Left lung (tissue), 10 donors: ENCODE measurements around the gene KRTCAP2. TPM values are rescaled to one million over a fixed set of nuclear protein-coding genes. Genes with fewer than 3 reads are reported as not detected.

Source experiments
- ATAC-seq: fragments of 200-7000 bp; cut with Tn5 transposase; one replicate; pipeline ENCODE4 v1.9.1; 2020; ENCODE audit warnings: moderate library complexity
- DNase-seq, 4 donors: peaks; one replicate each; pipeline ENCODE4 v3.0.0-alpha.2; 2013 to 2020
- H3K27ac ChIP-seq, 2 donors: fragments of 200-600 bp; sonication (generic) in 1 of 2; one replicate each; pipeline versions ENCODE4 v1.5.0 to v1.8.0; 2020 to 2021
- H3K27me3 ChIP-seq, 2 donors: fragments of 200-600 bp; sonication (generic) in 1 of 2; one replicate each; pipeline versions ENCODE4 v1.5.0 to v1.8.0; 2020 to 2021
- H3K36me3 ChIP-seq, 2 donors: fragments of 200-600 bp; sonication (generic) in 1 of 2; one replicate each; pipeline versions ENCODE4 v1.5.0 to v1.8.0; 2020 to 2021
- H3K4me1 ChIP-seq, 2 donors: fragments of 200-600 bp; one replicate each; pipeline ENCODE4 v1.8.0; 2021
- H3K4me3 ChIP-seq, 2 donors: fragments of 200-600 bp; sonication (generic) in 1 of 2; one replicate each; pipeline versions ENCODE4 v1.5.0 to v1.8.0; 2020 to 2021; ENCODE audit warnings: mild to moderate bottlenecking in 1 of 2
- H3K9me3 ChIP-seq, 2 donors: fragments of 200-600 bp; sonication (generic) in 1 of 2; one replicate each; pipeline versions ENCODE4 v1.5.0 to v1.8.0; 2020 to 2021
- CTCF ChIP-seq, 2 donors: fragments of 200-600 bp; sonication (generic) in 1 of 2; IDR thresholded peaks; one replicate each; pipeline versions ENCODE4 v1.5.0 to v1.8.0; 2021; ENCODE audit warnings: antibody characterized with exemption in 2 of 2
- intact Hi-C, 2 donors: fragments of 100-400 bp; cut with DNase I; formaldehyde crosslinking; loops; one replicate each; pipeline versions ENCODE4 v1.11.2 to v1.14.2; 2022
- polyA plus RNA-seq, 6 donors: library from polyadenylated mRNA; unstranded; fragments of 120-200 nt; gene quantifications; one replicate each; pipeline ENCODE4 v1.2.1, GENCODE V29; 2013; ENCODE audit not compliant: insufficient read length in 6 of 6
- total RNA-seq, 2 donors: library from RNA; stranded (reverse); fragmentation: NEBNext Ultra II Directional; extraction: Animal tissue kit (Norgen Biotek cat#: 25700); gene quantifications; one replicate each; pipeline ENCODE4 v1.2.1, GENCODE V29; 2021
- donor health status: DM: no; HTN: yes; CAD: no.
- donor health status: DM: no; HTN: no; CAD: no.

KRTCAP2 gene
- total and polyA plus RNA-seq, 8 donors = 93.9 to 184 (median 111) TPM

GRCh38 chr1:155126556-155127104 is 46.5 kb downstream of the KRTCAP2 start:
- ATAC-seq (peak; percentile 64), DNase-seq (peak in 3 of 4 donors; percentile 68 to 90 (median 88))
- no peaks in the 10 kb centered on the region for H3K9me3 ChIP-seq
- H3K27ac ChIP-seq = peak overlapping the region; percentile 84 to 86
- TF ChIP-seq CTCF (IDR thresholded peaks at IDR 0.05) = no peak
- peak overlapping the region; percentile 66 to 69 for H3K4me3 ChIP-seq
- intact Hi-C loops = no loop called here
- H3K36me3 ChIP-seq = peaks cover 0 to 6% of the 10 kb centered on the region in 2 donors
- peaks cover 0 to 57% of the 10 kb centered on the region in 2 donors for H3K27me3 ChIP-seq
- peaks cover 33 to 65% of the 10 kb centered on the region in 2 donors for H3K4me1 ChIP-seq

GRCh38 chr1:155125946-155126555 is 47.1 kb downstream of the KRTCAP2 start:
- Histone ChIP-seq H3K36me3 (peaks cover 0 to under 1% of the 10 kb centered on the region in 2 donors), H3K27ac (peak overlapping the region; percentile 84 to 86), H3K4me3 (peak overlapping the region in 1 of 2 donors; percentile 66), H3K4me1 (peaks cover 33 to 61% of the 10 kb centered on the region in 2 donors), H3K27me3 (peaks cover 0 to 57% of the 10 kb centered on the region in 2 donors), H3K9me3 (no peaks in the 10 kb centered on the region)
- ATAC-seq (peak; percentile 41), DNase-seq (peak in 3 of 4 donors; percentile 57 to 86 (median 69))
- no peak for TF ChIP-seq CTCF (IDR thresholded peaks at IDR 0.05)
- intact Hi-C loops = no loop called here

- H3K36me3 ChIP-seq = no peaks in the 10 kb centered on the region
- peaks cover 33 to 60% of the 10 kb centered on the region in 2 donors for H3K4me1 ChIP-seq
- DNase-seq = no peak
- peak overlapping the region; percentile 84 to 86 for H3K27ac ChIP-seq
- peaks cover 0 to 57% of the 10 kb centered on the region in 2 donors for H3K27me3 ChIP-seq
- intact Hi-C loops = no loop called here
- TF ChIP-seq CTCF (IDR thresholded peaks at IDR 0.05) = no peak
- ATAC-seq = no peak
- no peak overlapping the region for H3K4me3 ChIP-seq
- H3K9me3 ChIP-seq = no peaks in the 10 kb centered on the region
Measured at GRCh38 chr1:155125511-155125945, 47.6 kb downstream of the KRTCAP2 start.

- no peak for TF ChIP-seq CTCF (IDR thresholded peaks at IDR 0.05)
- peaks cover 33 to 60% of the 10 kb centered on the region in 2 donors for H3K4me1 ChIP-seq
- peaks cover 0 to 53% of the 10 kb centered on the region in 2 donors for H3K27me3 ChIP-seq
- ATAC-seq (no peak), DNase-seq (no peak)
- no peaks in the 10 kb centered on the region for H3K9me3 ChIP-seq
- H3K36me3 ChIP-seq = no peaks in the 10 kb centered on the region
- peak overlapping the region; percentile 84 to 86 for H3K27ac ChIP-seq
- intact Hi-C loops = no loop called here
- H3K4me3 ChIP-seq = no peak overlapping the region
Measured at GRCh38 chr1:155124503-155125463, 48.3 kb downstream of the KRTCAP2 start.
